ENCODE measurements around the gene DAND5.
A peak's percentile ranks its signal among the peaks of the same experiment; 100 is the strongest.

DAND5 gene

DNA sequence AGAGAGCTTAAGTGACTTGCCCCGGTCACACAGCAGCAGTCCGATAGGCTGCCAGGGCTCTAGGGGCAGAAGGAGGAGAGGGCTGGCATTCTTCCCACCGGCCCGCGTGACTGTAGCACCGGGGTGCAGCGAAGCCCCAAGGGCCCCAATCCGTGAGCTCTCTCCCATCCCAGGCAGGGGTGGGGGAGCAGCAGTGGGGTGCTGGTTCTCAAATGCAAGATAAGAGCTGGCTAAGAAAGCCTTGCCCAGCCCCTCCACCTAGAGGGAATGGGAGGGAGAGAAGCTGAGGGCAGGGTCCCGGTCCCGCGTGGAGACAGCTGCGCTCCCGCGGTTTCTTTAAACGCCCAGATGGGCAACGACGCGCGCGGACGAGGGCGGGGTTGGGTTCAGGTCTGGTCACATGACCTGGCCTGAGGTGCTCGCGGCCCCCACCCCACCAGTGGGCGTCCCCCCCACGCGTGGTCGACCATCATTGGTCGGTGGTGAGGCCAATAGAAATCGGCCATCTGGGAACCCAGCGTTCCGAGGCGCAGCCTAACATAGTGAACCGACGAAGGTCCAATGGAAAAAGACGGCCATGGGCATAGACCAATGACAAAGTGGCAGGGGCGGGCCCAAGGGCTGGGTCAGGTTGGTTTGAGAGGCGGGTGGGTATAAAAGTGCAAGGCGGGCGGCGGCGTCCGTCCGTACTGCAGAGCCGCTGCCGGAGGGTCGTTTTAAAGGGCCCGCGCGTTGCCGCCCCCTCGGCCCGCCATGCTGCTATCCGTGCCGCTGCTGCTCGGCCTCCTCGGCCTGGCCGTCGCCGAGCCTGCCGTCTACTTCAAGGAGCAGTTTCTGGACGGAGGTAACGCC, 31.2 kb upstream of the DAND5 start, which contains the start of gene CALR:
Gene CALR, plus strand, starts transcription at position 683 of the 852 bp plus-strand sequence. Its CDS starts 71 bp downstream, at position 754.
- peak; percentile 75 for TF ChIP-seq MYC (IDR thresholded peaks at IDR 0.05; ENCODE audit: low read depth, low read length)
- peak; percentile 78 for TF ChIP-seq MAX (IDR thresholded peaks at IDR 0.05; ENCODE audit: low read depth, low read length)
- TF ChIP-seq POLR2A (IDR thresholded peaks at IDR 0.05; ENCODE audit: extremely low read depth, insufficient read length): peak; percentile 98
- no peak for TF ChIP-seq CTCF (IDR thresholded peaks at IDR 0.05; ENCODE audit: low read depth, low read length)
- peak; percentile 99 for DNase-seq (ENCODE audit: low read depth)
- H3K4me3 ChIP-seq (ENCODE audit: low read depth, low read length): peak within 1 kb of the TSS; percentile 100

- TF ChIP-seq MAX (IDR thresholded peaks at IDR 0.05; ENCODE audit: low read depth, low read length) (0 out of 2 replicates have a peak, but pooled peaks have one; percentile 4), CTCF (IDR thresholded peaks at IDR 0.05; ENCODE audit: low read depth, low read length) (no peak)
- DNase-seq (ENCODE audit: low read depth): peak; percentile 67
- peak overlapping the region; percentile 100 for H3K4me3 ChIP-seq (ENCODE audit: low read depth, low read length)
These were observed 30.4 kb upstream of the DAND5 start for GRCh38 chr19:12938779-12939601.

DNA sequence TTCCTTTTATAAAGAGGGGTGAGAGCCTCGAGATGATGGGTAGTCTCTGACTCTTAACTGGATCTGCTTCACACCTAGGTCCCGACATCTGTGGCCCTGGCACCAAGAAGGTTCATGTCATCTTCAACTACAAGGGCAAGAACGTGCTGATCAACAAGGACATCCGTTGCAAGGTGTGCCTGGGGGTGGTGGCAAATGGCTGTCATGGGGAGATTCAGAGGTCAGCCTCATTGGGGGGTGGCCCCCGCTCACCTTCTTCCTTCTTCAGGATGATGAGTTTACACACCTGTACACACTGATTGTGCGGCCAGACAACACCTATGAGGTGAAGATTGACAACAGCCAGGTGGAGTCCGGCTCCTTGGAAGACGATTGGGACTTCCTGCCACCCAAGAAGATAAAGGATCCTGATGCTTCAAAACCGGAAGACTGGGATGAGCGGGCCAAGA, 29.4 kb upstream of the DAND5 start:
- H3K4me3 ChIP-seq (ENCODE audit: low read depth, low read length): peak overlapping the region; percentile 100
- DNase-seq (ENCODE audit: low read depth): peak; percentile 45
- TF ChIP-seq CTCF (IDR thresholded peaks at IDR 0.05; ENCODE audit: low read depth, low read length) (no peak), MAX (IDR thresholded peaks at IDR 0.05; ENCODE audit: low read depth, low read length) (no peak), POLR2A (IDR thresholded peaks at IDR 0.05; ENCODE audit: extremely low read depth, insufficient read length) (no peak), MYC (IDR thresholded peaks at IDR 0.05; ENCODE audit: low read depth, low read length) (no peak)

- H3K4me3 ChIP-seq (ENCODE audit: low read depth, low read length): peak overlapping the region; percentile 100
- no peak for TF ChIP-seq MAX (IDR thresholded peaks at IDR 0.05; ENCODE audit: low read depth, low read length)
- TF ChIP-seq POLR2A (IDR thresholded peaks at IDR 0.05; ENCODE audit: extremely low read depth, insufficient read length): peak; percentile 2
- DNase-seq (ENCODE audit: low read depth): peak; percentile 54
These were observed 28.5 kb upstream of the DAND5 start for GRCh38 chr19:12940897-12941296.

DNA sequence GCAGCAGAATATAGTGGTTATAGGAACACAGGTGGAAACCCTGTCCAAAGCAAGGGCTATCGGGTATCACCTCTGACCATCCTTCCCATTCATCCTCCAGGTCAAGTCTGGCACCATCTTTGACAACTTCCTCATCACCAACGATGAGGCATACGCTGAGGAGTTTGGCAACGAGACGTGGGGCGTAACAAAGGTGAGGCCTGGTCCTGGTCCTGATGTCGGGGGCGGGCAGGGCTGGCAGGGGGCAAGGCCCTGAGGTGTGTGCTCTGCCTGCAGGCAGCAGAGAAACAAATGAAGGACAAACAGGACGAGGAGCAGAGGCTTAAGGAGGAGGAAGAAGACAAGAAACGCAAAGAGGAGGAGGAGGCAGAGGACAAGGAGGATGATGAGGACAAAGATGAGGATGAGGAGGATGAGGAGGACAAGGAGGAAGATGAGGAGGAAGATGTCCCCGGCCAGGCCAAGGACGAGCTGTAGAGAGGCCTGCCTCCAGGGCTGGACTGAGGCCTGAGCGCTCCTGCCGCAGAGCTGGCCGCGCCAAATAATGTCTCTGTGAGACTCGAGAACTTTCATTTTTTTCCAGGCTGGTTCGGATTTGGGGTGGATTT, 25.8 kb upstream of the DAND5 start:
- peak overlapping the region; percentile 100 for H3K4me3 ChIP-seq (ENCODE audit: low read depth, low read length)
- peak; percentile 52 for DNase-seq (ENCODE audit: low read depth)
- TF ChIP-seq POLR2A (IDR thresholded peaks at IDR 0.05; ENCODE audit: extremely low read depth, insufficient read length) (peak; percentile 20), MYC (IDR thresholded peaks at IDR 0.05; ENCODE audit: low read depth, low read length) (no peak)

DNA sequence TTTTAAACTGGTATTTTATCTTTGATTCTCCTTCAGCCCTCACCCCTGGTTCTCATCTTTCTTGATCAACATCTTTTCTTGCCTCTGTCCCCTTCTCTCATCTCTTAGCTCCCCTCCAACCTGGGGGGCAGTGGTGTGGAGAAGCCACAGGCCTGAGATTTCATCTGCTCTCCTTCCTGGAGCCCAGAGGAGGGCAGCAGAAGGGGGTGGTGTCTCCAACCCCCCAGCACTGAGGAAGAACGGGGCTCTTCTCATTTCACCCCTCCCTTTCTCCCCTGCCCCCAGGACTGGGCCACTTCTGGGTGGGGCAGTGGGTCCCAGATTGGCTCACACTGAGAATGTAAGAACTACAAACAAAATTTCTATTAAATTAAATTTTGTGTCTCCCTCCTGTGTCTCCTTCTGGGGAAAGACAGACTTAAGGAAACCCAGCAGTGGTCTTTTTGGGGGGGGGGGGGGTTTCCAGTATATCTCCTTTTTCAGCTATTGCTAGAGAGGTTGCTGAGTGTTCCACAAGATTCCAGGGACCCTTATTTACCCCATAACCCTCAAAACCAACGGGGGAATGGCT, 25.2 kb upstream of the DAND5 start:
- H3K4me3 ChIP-seq (ENCODE audit: low read depth, low read length): peak overlapping the region; percentile 100
- TF ChIP-seq MYC (IDR thresholded peaks at IDR 0.05; ENCODE audit: low read depth, low read length): no peak
- TF ChIP-seq MAX (IDR thresholded peaks at IDR 0.05; ENCODE audit: low read depth, low read length): no peak
- no peak for TF ChIP-seq CTCF (IDR thresholded peaks at IDR 0.05; ENCODE audit: low read depth, low read length)
- no peak for TF ChIP-seq POLR2A (IDR thresholded peaks at IDR 0.05; ENCODE audit: extremely low read depth, insufficient read length)
- peak; percentile 46 for DNase-seq (ENCODE audit: low read depth)
